A673 (cell line): ENCODE results near the gene GRID1.

Source experiments
- EZH2 ChIP-seq: fragments of 200-600 bp; sonication (generic); IDR thresholded peaks from 2 replicates; pipeline ENCODE4 v1.6.1; 2017; ENCODE audit warnings: borderline replicate concordance, low read depth, mild to moderate bottlenecking, mixed read lengths, antibody characterized with exemption, low read length; ENCODE audit not compliant: poor library complexity, severe bottlenecking
- TF ChIP-seq, protein P1 (sequence below): fragments of 300-800, 200-600 bp; sonication (generic); conservative IDR thresholded peaks from 2 replicates; pipeline ENCODE4 v1.5.1; 2017; ENCODE audit warnings: low read depth, mild to moderate bottlenecking, antibody characterized with exemption, low read length, moderate library complexity, mixed read lengths

DNA sequence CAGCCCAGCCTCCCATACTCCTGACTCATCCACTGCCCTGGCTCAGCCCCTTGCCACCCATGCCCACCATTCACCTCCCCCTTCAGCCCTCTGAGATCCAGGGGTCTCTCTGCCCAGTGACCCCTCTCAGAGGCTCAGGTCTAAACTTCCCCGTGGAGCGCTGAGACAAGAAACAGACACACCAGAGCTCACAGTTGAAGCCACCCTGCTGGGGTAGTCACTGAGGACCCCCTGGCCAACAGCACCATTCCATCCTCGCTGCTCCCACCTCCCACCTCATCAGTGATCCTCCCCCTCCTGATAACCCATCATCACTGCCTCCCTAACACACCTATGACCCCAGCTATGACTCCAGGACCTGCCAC lies 100.7 kb downstream of the GRID1 start:
- no peak for TF ChIP-seq EZH2
- TF ChIP-seq, protein P1, sequence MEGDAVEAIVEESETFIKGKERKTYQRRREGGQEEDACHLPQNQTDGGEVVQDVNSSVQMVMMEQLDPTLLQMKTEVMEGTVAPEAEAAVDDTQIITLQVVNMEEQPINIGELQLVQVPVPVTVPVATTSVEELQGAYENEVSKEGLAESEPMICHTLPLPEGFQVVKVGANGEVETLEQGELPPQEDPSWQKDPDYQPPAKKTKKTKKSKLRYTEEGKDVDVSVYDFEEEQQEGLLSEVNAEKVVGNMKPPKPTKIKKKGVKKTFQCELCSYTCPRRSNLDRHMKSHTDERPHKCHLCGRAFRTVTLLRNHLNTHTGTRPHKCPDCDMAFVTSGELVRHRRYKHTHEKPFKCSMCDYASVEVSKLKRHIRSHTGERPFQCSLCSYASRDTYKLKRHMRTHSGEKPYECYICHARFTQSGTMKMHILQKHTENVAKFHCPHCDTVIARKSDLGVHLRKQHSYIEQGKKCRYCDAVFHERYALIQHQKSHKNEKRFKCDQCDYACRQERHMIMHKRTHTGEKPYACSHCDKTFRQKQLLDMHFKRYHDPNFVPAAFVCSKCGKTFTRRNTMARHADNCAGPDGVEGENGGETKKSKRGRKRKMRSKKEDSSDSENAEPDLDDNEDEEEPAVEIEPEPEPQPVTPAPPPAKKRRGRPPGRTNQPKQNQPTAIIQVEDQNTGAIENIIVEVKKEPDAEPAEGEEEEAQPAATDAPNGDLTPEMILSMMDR: no peak
